Limb (tissue), 2 donors: ENCODE measurements around the gene NFE2L1.

ENCODE experiments used
- DNase-seq, 2 donors: peaks; one replicate each; pipeline ENCODE4 v3.0.0-alpha.2; 2016; ENCODE audit errors: extremely low spot score in 2 of 2

NFE2L1 gene

GRCh38 chr17:48047113-48047740 is 932 bp upstream of the NFE2L1 start:
- peak in 1 of 2 donors; percentile 41 for DNase-seq

GRCh38 chr17:48048384-48049126 is 396 bp downstream of the NFE2L1 start:
- peak in 1 of 2 donors; percentile 67 for DNase-seq

GRCh38 chr17:48051283-48051682 is 3.1 kb downstream of the NFE2L1 start:
- no peak for DNase-seq

- DNase-seq: peak; percentile 62 to 80
Measured at GRCh38 chr17:48051706-48052486, 3.7 kb downstream of the NFE2L1 start.

GRCh38 chr17:48052956-48053757 is 5.0 kb downstream of the NFE2L1 start:
- peak in 1 of 2 donors; percentile 68 for DNase-seq

- no peak for DNase-seq
Measured at GRCh38 chr17:48053758-48054237, 5.6 kb downstream of the NFE2L1 start.

- DNase-seq: peak; percentile 78 to 86
Measured at GRCh38 chr17:48054238-48055185, 6.4 kb downstream of the NFE2L1 start.

- DNase-seq: no peak
Measured at GRCh38 chr17:48055531-48056245, 7.5 kb downstream of the NFE2L1 start.

GRCh38 chr17:48056246-48056745 is 8.1 kb downstream of the NFE2L1 start:
- no peak for DNase-seq

GRCh38 chr17:48056879-48057278 is 8.7 kb downstream of the NFE2L1 start:
- no peak for DNase-seq

GRCh38 chr17:48057626-48058025 is 9.5 kb downstream of the NFE2L1 start:
- DNase-seq: no peak

- no peak for DNase-seq
Measured at GRCh38 chr17:48058393-48059124, 10.4 kb downstream of the NFE2L1 start.

- DNase-seq: no peak
Measured at GRCh38 chr17:48059125-48059668, 11.0 kb downstream of the NFE2L1 start.

- no peak for DNase-seq
Measured at GRCh38 chr17:48060249-48060648, 12.1 kb downstream of the NFE2L1 start.

GRCh38 chr17:48062273-48062672 is 14.1 kb downstream of the NFE2L1 start:
- DNase-seq: no peak

- DNase-seq: no peak
Measured at GRCh38 chr17:48064638-48065037, 16.5 kb downstream of the NFE2L1 start.

GRCh38 chr17:48066192-48066591 is 18.0 kb downstream of the NFE2L1 start:
- no peak for DNase-seq

GRCh38 chr17:48066656-48067055 is 18.5 kb downstream of the NFE2L1 start:
- no peak for DNase-seq
